Erythroblast (primary cell): ENCODE measurements around the gene ANKRD44.

Experiments used
- GATA1 ChIP-seq: IDR thresholded peaks from 2 replicates; pipeline ENCODE4 v1.6.1; 2011; ENCODE audit warnings: low read depth, mild to moderate bottlenecking, control low read depth, low read length, moderate library complexity
- POLR2A ChIP-seq: IDR thresholded peaks from 2 replicates; pipeline ENCODE4 v1.6.1; 2011; ENCODE audit warnings: mild to moderate bottlenecking, low read length

DNA sequence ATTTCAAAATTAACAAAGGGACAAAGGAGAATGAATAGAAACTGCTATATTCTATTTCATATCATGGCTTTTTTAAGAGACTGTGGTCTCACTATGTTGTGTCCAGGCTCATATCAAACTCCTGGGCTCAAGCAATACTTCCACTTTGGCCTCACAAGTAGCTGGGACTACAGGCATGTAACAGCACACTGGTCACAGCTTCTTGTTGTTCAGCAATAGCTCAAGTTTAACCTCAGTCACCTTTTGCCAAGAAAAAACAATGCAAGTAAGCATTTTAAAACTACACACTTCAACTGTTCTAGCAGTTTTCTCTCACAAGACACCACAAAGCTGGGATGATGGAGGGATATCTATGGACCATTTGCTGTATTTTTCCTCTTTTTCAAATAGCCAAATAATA lies 77.1 kb downstream of the ANKRD44 start:
- TF ChIP-seq GATA1 (no peak), POLR2A (no peak)
